Hepatocyte (in vitro differentiated cells): ENCODE measurements around the gene EPB41L4B.

Experiments used
- CTCF ChIP-seq: fragments of 200-600 bp; sonication (generic); IDR thresholded peaks from 2 replicates; pipeline ENCODE4 v1.5.1; 2016; ENCODE audit warnings: antibody characterized with exemption, mild to moderate bottlenecking; ENCODE audit not compliant: poor library complexity
- EZH2 ChIP-seq: fragments of 200-600 bp; sonication (generic); IDR thresholded peaks from 2 replicates; pipeline ENCODE4 v1.6.1; 2016; ENCODE audit warnings: antibody characterized with exemption, mild to moderate bottlenecking, borderline replicate concordance

DNA sequence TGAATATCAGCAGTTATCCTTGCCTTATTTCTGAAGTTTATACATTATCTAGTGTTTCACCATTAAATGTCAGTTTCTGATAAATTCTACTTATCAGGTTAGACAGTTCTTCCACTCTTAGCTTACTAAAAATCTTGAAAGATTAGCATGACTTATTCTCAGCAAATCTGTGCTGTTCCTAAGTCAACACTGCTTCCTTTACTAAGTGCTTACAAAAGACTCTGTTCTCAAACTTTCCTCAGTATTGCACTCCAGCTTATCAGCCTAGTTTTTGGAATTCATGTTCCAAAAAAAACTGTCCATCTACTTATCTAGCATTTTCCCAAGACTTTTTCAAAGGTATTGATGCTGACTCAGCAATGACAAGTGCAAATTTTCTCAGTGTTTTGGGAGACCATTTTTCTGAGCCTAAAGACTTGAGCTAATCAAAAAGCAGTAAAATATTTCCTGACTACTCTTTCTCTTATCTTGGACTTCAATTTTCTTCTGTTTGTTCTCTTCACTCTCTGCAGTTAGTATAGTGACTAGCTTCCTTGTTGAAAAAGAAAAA is 92.7 kb downstream of the EPB41L4B start:
- TF ChIP-seq CTCF (no peak), EZH2 (no peak)
